SU-DHL-6 (cell line): ENCODE data around the gene WWOX.

ENCODE experiments used
- EZH2phosphoT487 ChIP-seq: fragments of 200-600 bp; sonication (generic), shearing (Covaris generic); conservative IDR thresholded peaks from 2 replicates; pipeline ENCODE4 v1.6.1; 2018; ENCODE audit warnings: mild to moderate bottlenecking, antibody characterized with exemption, low read length, moderate library complexity, mixed read lengths
- TF ChIP-seq, protein P1 (sequence below): fragments of 200-600 bp; sonication (generic); IDR thresholded peaks from one replicate; pipeline ENCODE4 v1.5.1; 2017; ENCODE audit warnings: antibody characterized with exemption, mild to moderate bottlenecking, low read length, moderate library complexity; ENCODE audit not compliant: insufficient read depth, poor library complexity, severe bottlenecking

GRCh38 chr16:78953526-78953925, 854.1 kb downstream of the WWOX start:
- TF ChIP-seq, protein P1, sequence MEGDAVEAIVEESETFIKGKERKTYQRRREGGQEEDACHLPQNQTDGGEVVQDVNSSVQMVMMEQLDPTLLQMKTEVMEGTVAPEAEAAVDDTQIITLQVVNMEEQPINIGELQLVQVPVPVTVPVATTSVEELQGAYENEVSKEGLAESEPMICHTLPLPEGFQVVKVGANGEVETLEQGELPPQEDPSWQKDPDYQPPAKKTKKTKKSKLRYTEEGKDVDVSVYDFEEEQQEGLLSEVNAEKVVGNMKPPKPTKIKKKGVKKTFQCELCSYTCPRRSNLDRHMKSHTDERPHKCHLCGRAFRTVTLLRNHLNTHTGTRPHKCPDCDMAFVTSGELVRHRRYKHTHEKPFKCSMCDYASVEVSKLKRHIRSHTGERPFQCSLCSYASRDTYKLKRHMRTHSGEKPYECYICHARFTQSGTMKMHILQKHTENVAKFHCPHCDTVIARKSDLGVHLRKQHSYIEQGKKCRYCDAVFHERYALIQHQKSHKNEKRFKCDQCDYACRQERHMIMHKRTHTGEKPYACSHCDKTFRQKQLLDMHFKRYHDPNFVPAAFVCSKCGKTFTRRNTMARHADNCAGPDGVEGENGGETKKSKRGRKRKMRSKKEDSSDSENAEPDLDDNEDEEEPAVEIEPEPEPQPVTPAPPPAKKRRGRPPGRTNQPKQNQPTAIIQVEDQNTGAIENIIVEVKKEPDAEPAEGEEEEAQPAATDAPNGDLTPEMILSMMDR: no peak
- TF ChIP-seq EZH2phosphoT487: no peak
